ENCODE results near the gene DDX17.
A peak's percentile ranks its signal among the peaks of the same experiment; 100 is the strongest.

The DDX17 gene
- total RNA-seq = 1,091 reads per million, percentile 99 among the genes with 10 or more reads in this experiment

DNA sequence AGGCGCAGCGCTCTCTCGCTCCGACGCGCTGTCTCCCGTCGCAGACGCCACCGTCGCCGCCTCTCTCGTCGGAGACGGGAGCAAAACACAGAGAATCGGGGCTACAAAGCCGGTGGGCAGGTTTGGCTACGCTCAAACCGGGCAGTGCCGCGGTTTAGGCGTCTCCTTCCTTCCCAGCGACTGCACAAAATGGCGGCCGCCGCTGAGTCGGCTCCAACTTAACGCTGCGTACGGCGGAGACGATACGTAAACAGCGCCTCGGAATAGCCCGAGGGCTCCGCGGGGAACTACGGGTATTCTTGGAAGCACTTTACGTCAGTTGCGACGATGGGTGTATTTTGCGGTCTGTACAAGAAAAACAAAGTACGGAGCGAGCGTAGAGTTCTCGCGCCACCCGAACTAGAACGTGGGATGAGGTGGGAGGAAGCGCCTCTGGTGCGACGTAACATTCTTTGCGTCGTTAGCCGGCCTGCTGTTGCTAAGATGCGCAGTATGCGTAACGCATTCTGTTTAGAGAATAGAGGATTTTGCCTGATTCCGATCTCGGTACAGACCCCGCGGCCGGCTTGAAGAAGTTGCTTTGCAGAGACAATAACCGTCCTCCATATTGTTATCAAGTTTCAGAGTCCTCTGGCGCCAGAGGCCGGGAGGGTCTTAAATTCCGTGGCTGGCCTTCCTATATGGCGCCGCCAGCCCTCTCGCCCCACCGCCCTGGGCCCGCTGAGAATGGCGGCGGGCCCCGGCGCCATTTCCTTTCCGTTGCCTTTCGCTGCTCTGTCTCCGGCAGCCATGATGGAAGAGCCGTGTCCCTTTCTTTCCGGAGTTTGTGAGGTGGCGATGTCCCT lies at the start of gene DDX17:
Gene DDX17, minus strand, starts transcription at position 194 of the 845 bp plus-strand sequence.
- DNase-seq = peak; percentile 90

DNA sequence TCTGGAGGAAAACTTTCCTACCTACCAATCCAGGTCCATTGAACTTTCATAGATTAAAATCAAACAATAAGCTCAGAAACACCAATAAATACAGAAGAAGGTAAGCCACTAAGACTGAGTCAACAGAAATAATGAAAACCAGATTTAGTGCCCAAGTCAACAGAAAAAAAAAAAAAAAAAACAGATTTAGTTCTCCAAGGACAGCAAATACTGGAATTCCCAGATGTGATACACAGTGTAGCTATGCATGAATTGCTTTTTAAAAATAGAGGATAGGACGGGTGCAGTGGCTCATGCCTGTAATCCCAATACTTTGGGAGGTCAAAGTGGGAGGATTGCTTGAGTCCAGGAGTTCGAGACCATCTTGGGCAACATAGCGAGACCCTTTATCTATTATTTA lies 48.2 kb upstream of the DDX17 start:
- no peak for DNase-seq

DNA sequence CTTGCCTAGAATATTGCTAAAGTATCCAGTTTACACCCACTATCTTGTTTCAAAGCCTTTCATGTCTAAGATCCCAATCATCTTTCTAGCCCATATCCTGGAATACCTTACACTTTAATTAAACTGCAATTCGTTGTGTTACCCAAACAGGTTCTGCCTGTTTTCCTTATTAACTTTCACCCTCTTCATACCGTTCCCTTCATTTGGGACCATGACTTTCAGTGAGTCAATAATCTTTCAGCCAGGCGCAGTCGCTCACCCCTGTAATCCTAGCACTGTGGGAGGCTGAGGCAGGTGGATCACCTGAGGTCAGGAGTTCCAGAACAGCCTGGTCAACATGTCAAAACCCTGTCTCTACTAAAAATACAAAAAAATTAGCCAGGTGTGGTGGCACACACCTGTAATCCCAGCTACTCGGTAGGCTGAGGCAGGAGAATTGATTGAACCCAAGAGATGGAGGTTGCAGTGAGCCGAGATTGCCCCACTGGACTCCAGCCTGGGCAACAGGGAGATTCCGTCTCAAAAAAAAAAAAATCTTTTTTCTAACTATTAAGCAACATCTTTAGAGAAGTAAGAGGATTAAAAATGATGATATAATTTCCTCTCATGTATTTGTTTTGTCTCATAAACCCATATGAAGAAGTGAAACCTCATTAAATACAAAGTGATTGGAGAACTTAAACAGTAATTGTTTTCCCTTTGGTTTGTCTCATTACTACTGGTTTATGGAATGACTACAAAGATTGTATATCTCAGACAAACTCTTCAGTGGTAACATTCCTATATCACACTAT lies 43.2 kb upstream of the DDX17 start:
- DNase-seq = no peak

DNA sequence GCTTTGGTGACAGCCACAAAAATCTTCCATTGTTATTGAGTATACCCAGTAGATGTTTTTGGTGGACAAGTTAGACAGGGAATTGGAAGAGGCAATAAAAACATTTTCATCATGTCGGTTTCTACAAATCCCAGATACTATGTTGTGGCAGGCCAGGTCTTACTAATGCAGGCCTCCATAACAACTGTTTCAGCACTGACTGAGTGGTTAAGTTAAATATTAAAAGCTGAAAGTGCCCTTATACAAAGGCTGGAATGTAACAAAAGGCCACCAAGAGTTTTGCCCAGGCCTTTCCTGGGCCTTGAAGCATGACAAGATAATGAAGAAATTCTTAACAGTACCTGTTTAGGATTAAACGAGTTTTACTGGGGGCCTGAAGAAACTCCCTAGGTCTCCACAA lies 34.6 kb upstream of the DDX17 start:
- DNase-seq = no peak

DNA sequence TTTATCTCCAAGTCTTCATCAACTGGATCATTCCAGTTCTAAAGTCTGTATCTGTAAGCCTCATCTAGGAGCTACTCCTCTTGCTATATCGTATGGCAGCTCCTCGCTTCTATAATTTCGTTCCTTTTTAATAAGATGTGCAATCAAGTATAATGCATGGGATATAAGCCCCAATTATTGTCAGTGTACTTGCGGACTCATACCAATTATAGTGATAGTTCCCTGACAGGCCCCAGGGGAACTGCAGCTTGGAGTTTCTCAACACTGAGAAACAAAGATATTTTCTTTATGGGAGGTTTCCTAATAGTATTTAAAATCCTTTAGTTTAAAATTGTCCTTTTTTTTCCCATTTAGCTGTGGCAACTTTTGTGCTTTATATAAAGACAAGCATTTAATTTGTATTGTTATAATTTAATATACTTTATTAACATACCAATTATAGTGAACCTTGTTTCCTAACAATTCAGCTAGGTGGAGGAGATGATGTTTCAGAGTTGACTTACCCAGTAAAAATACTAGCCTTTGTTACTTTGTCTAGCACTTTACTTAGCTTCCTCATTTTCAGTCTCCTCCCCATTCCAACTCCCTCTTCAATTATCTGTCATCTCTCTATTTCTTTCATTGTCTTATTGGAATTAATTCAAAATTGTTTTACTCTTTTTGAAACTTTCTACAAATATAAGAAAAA lies 25.3 kb upstream of the DDX17 start:
- no peak for DNase-seq

DNA sequence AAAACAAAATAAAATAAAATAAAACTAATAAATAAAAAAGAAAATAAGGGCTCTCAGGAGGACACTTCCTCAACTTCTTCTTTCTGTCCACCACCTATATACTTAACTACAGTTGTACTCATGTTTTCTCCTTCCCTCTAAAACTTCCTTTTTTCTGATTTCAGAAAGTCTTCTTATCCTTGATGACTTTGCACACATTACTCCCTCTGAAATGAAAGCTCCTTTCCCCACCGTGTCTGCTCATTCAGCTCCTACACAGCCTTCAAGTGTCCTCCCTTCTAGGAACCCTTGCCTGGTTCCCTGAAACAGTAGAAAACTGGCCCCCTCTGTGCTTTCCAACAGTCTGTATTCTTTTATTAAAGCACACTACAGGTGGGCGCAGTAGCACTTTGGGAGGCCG lies 18.3 kb upstream of the DDX17 start:
- DNase-seq = no peak

DNA sequence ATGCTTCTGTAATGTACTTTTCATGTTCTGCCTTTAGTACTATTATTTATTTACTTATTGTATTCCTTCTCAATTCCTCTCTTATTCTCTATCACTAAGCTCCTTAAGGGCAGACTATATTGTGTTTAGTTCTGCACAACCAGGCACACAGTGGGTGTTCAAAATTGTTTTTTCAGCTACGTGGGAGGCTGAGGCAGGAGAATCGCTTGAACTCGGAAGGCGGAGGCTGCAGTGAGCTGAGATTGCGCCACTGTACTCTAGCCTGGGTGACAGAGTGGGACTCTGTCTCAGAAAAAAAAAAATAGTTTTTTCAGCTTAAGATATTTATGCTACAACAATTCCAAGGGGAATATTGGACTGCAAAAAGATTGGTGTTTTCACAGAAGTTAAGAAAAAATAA lies 17.4 kb upstream of the DDX17 start:
- DNase-seq = no peak

GRCh38 chr22:38523029-38523428 lies 16.9 kb upstream of the DDX17 start:
- no peak for DNase-seq

- no peak for DNase-seq
These were observed 13.5 kb upstream of the DDX17 start for GRCh38 chr22:38519453-38520250.

DNA sequence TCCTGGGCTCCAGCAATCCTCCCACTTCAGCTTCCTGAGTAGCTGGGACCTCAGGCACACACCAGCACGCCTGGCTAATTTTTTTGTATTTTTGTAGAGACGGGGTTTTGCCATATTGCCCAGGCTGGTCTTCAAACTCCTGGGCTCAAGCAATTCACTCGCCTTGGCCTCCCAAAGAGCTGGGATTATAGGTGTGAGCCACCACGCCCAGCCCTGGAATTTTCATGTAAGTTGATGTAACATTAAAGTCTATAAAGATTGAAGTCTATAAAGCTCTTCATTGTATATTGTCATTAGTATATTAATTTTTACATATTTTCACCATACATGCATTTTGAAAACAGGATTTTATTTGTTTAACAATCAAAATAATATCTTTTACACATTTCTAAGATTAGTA lies 12.5 kb upstream of the DDX17 start:
- no peak for DNase-seq

- DNase-seq = no peak
These were observed 7.0 kb upstream of the DDX17 start for GRCh38 chr22:38513063-38513462.

DNA sequence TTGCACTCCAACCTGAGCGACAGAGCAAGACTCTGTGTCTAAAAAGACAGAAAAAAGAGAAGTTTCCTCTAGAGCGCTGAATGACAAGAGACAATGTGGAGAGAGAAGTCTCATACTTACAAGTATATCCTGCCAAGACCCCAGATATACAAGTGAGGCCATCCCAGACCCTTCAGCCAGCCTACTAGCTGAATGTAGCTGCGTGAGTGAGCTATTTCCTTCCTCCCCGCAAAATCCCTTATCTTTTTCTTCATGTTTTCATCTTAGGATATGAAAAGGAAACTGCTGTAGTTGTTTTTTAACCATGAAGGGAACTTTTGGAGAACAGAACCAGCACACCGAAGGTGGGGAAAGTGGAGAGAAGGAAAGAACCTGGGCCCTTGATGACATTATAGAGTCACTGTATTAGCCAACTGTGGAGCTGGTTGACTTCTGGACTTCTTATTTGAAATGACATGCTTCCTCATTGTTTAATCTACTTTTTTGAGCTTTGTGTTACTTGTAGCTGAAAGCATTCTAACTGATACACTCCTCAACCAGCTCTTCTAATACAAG lies 4.4 kb upstream of the DDX17 start:
- no peak for DNase-seq

DNA sequence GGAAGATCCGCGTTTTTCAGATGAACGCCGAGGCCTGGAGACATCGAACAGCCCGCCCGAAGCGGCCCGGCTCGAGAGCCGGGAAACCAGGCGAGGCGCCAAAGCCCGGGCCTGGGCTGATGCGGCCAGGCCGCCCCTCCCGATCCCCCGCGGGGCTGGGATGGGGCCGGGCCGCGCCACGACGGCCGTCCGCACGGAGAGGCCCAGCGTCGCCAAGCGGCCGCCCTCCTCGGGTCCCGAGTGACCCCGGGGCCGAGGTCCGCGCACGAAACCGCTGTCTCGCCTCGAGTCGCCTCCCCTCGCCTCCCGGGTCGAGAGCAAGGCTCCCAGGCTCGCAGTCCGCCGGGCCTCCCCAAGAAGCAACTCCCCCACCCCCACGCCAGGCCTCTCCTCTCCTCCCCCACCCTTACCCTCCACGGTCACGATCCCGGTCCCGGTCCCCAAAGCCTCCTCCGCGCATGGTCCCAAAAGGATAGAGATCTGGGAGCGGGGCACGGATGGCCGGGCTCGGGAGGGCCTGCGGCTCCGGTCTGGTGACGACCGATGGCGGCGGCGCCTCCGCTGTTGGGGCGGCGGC lies 482 bp downstream of the DDX17 start:
- DNase-seq = peak; percentile 38

- DNase-seq = peak; percentile 44
These were observed 1.2 kb downstream of the DDX17 start for GRCh38 chr22:38504731-38505540.

DNA sequence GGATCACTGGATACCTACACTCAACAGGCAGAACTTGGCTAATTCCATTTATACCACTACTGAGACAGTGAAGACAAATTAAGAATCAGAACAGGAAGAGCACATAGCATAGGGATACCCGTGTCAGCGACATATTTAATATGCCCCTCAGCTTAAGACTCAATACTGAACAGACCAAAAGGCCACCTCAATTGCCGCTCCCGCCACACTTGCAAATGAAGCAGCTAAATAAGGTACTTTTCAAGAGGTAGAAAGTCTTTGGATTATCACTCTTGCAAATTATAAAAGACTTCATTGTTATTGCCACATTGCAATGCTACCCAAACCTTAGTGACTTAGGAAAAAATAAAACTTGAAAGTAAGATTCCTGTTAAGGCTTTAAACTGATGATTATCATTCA lies 3.1 kb downstream of the DDX17 start:
- no peak for DNase-seq

DNA sequence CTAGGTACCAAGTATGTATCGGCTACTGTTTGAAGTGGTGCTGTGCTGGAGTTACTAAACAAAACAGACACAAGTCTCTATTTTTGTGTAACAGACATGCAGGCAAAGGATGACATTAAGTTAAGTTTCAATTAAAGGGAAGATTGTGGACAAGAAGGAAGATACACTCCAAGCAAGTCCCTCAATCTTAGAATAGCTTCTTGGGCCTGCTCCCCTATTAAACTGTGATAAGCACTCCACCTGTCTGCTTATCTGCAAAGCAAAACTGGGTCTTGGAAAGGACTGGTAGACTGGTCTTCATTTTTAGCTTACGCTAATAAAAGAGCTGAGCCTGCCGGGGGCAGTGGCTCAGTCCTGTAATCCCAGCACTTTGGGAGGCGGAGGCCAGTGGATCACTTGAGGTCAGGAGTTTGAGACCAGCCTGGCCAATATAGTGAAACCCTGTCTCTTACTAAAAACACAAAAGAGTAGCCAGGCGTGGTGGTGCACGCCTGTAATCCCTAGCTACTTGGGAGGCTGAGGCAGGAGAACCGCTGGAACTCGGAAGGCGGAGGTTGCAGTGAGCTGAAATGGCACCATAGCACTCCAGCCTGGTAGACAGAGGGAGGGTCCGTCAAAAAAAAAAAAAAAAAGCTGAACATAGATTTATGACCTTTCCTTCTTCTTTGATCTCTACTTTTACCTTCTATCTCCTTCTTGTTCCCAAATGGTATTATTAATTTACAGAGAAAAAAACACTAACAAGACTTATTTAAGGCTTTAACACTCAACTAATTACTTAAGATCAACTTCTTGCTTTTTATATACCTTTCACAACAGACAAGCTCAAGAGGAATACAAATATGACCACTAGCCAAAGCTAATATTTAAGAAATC lies 4.1 kb downstream of the DDX17 start:
- no peak for DNase-seq

DNA sequence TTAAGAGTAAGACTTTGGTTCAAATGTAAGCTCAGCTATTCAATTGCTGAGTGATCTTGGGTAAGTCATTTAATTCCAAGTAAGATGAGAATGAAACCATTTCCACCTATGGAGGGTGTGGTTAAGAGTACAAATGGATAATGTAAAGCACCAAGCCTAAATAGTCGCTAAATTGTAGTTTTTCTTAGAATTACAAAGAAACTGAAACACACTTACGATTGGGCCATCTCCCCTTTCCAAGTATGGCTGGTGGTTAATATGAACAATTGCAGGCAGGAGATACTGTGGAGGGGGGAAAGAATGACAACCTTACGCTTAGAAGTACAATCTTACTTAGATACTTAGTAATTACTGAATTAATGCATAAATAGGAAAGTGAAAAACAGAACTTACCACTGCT lies 8.2 kb downstream of the DDX17 start:
- DNase-seq = no peak

- no peak for DNase-seq
These were observed 11.2 kb downstream of the DDX17 start for GRCh38 chr22:38494939-38495338.

GRCh38 chr22:38494498-38494897 lies 11.6 kb downstream of the DDX17 start:
- no peak for DNase-seq
